RWPE2 (cell line): ENCODE results near the gene LTBP3.

ENCODE experiments used
- ATAC-seq: fragments of 200-7000 bp; cut with Tn5 transposase; 3 replicates; pipeline ENCODE4 v1.9.1; 2021; ENCODE audit warnings: low read depth
- DNase-seq: peaks from one replicate; pipeline ENCODE4 v3.0.0-alpha.2; 2020; ENCODE audit warnings: low spot score
- H3K27ac ChIP-seq: fragments of 450-650 bp; 2 replicates; pipeline ENCODE4 v1.5.1; 2017; ENCODE audit warnings: mild to moderate bottlenecking; ENCODE audit not compliant: poor library complexity, severe bottlenecking
- H3K27me3 ChIP-seq: fragments of 250-450 bp; sonication (Bioruptor Pico); 2 replicates; pipeline ENCODE4 v1.5.1; 2021; ENCODE audit warnings: mild to moderate bottlenecking, moderate library complexity; ENCODE audit not compliant: insufficient read depth, poor library complexity, severe bottlenecking
- H3K36me3 ChIP-seq: fragments of 250-450 bp; sonication (Bioruptor Pico); 2 replicates; pipeline ENCODE4 v1.5.1; 2020; ENCODE audit warnings: low read depth, mild to moderate bottlenecking, moderate library complexity
- H3K4me1 ChIP-seq: fragments of 250-450 bp; sonication (Bioruptor Pico); 2 replicates; pipeline ENCODE4 v1.5.1; 2021; ENCODE audit warnings: mild to moderate bottlenecking, moderate library complexity; ENCODE audit not compliant: insufficient read depth, poor library complexity, severe bottlenecking
- H3K4me3 ChIP-seq: fragments of 250-450 bp; sonication (Bioruptor Pico); 2 replicates; pipeline ENCODE4 v1.5.1; 2021; ENCODE audit warnings: mild to moderate bottlenecking, moderate library complexity; ENCODE audit not compliant: severe bottlenecking
- H3K9me3 ChIP-seq: fragments of 250-450 bp; sonication (Bioruptor Pico); 2 replicates; pipeline ENCODE4 v1.5.1; 2021; ENCODE audit warnings: mild to moderate bottlenecking, moderate library complexity; ENCODE audit not compliant: severe bottlenecking
- CTCF ChIP-seq: fragments of 450-650 bp; IDR thresholded peaks from one replicate; pipeline ENCODE4 v1.5.1; 2017; ENCODE audit warnings: mild to moderate bottlenecking, moderate library complexity; ENCODE audit not compliant: poor library complexity, severe bottlenecking

Gene LTBP3

GRCh38 chr11:65590240-65590738 is 32.1 kb upstream of the LTBP3 start:
- H3K4me1 ChIP-seq: peaks cover 9% of the 10 kb centered on the region
- DNase-seq: no peak
- H3K27ac ChIP-seq: no peak overlapping the region
- no peak for ATAC-seq
- H3K4me3 ChIP-seq: no peak overlapping the region
- H3K36me3 ChIP-seq: peaks cover 29% of the 10 kb centered on the region
- H3K9me3 ChIP-seq: no peaks in the 10 kb centered on the region
- no peak for TF ChIP-seq CTCF
- no peaks in the 10 kb centered on the region for H3K27me3 ChIP-seq

- H3K4me1 ChIP-seq: peaks cover 9% of the 10 kb centered on the region
- H3K4me3 ChIP-seq: no peak overlapping the region
- H3K27ac ChIP-seq: no peak overlapping the region
- ATAC-seq (no peak), DNase-seq (no peak)
- H3K9me3 ChIP-seq: no peaks in the 10 kb centered on the region
- peaks cover 31% of the 10 kb centered on the region for H3K36me3 ChIP-seq
- TF ChIP-seq CTCF: no peak
- H3K27me3 ChIP-seq: no peaks in the 10 kb centered on the region
Measured at GRCh38 chr11:65589444-65590239, 31.5 kb upstream of the LTBP3 start.

GRCh38 chr11:65588199-65589054 is 30.3 kb upstream of the LTBP3 start:
- DNase-seq: no peak
- Histone ChIP-seq H3K4me1 (peaks cover 9% of the 10 kb centered on the region), H3K27ac (no peak overlapping the region), H3K27me3 (no peaks in the 10 kb centered on the region), H3K4me3 (no peak overlapping the region), H3K9me3 (no peaks in the 10 kb centered on the region), H3K36me3 (peaks cover 39% of the 10 kb centered on the region)
- peak; percentile 33 for TF ChIP-seq CTCF
- ATAC-seq: peak; percentile 35; the same call in 2 of the 3 replicates

GRCh38 chr11:65586676-65587075 is 28.5 kb upstream of the LTBP3 start:
- ATAC-seq (no peak), DNase-seq (no peak)
- Histone ChIP-seq H3K27ac (no peak overlapping the region), H3K36me3 (peaks cover 43% of the 10 kb centered on the region), H3K4me1 (no peaks in the 10 kb centered on the region), H3K4me3 (no peak overlapping the region), H3K27me3 (no peaks in the 10 kb centered on the region), H3K9me3 (no peaks in the 10 kb centered on the region)
- TF ChIP-seq CTCF: no peak
